ENCODE results near the gene F3. TPM values are rescaled to one million over a fixed set of nuclear protein-coding genes. Genes with fewer than 3 reads are reported as not detected.

F3 gene
- total and polyA plus RNA-seq, 2 of the 13 experiments (the other 11 are each of a cell fraction or from before 2014, with no cell fraction given) = 5.8 to 9.0 TPM

DNA sequence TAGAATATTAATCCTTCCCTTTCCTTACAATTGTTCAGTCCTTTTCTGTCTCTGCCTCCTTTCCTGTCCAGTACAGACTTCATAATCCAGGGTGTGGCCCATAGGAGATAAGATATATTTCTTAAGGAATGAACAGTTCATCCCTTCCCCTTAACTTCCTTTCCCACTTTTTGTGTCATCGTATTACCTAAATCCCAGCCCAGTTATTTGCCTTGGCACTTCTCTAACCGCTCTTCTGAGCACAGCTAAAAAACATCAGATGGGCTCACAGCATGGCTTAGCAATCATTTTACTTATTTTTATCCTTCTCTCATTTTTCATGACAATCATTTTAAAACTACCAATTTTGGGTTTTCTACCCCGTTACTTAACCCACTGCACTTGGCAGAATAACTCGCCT is 39.6 kb downstream of the F3 start:
- in situ Hi-C loops (cut with HindIII; ENCODE audit: extremely low pct_ligation_motif_present, low pct_unique_long_range_greater_than_20kb) = no loop called here
- CTCF ChIA-PET (ENCODE audit: low intra/inter-chr PET ratio, low total read pairs) = no interaction called here

More for the DNA sequence above, 39.6 kb downstream of the F3 start:
- peaks cover 7 to 66% of the 10 kb centered on the region in 2 experiments for H3K36me3 ChIP-seq (replicated peaks in 1 of 2; ENCODE audit: control insufficient read depth in 1 of 2, insufficient read depth in 2 of 2, low read length in 2 of 2)
- BruUV-seq (replicated peaks) = no TSS peak
- DNase-seq (ENCODE audit: low spot score) (no peak), FAIRE-seq (no peak), ATAC-seq (no peak)
- no peaks in the 10 kb centered on the region for H3K9me3 ChIP-seq (ENCODE audit: low read length)
- intact Hi-C loops (cut with micrococcal nuclease; ENCODE audit: unreplicated experiment) = no loop called here
- TF ChIP-seq GZF1 (CRISPR knock-in tag; IDR thresholded peaks at IDR 0.05) (no peak), RBFOX2 (IDR thresholded peaks at IDR 0.05; ENCODE audit: low read depth, low read length) (no peak), NFIB (CRISPR knock-in tag; IDR thresholded peaks at IDR 0.05; ENCODE audit: borderline replicate concordance) (no peak), POGZ (CRISPR knock-in tag; IDR thresholded peaks at IDR 0.05) (no peak), U2AF2 (IDR thresholded peaks at IDR 0.05; ENCODE audit: low read depth, low read length) (no peak), ZFP37 (CRISPR knock-in tag; IDR thresholded peaks at IDR 0.05; ENCODE audit: borderline replicate concordance) (no peak), SETDB1 (CRISPR knock-in tag; IDR thresholded peaks at IDR 0.05; ENCODE audit: borderline replicate concordance) (no peak), HOXD1 (CRISPR knock-in tag; IDR thresholded peaks at IDR 0.05) (no peak), ZC3H13 (CRISPR knock-in tag; IDR thresholded peaks at IDR 0.05) (no peak), SP2 (CRISPR knock-in tag; IDR thresholded peaks at IDR 0.05) (no peak)
- TF ChIP-seq, protein P1, sequence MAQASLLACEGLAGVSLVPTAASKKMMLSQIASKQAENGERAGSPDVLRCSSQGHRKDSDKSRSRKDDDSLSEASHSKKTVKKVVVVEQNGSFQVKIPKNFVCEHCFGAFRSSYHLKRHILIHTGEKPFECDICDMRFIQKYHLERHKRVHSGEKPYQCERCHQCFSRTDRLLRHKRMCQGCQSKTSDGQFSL (CRISPR knock-in tag; IDR thresholded peaks at IDR 0.05) = no peak
- TF ChIP-seq, protein P2, sequence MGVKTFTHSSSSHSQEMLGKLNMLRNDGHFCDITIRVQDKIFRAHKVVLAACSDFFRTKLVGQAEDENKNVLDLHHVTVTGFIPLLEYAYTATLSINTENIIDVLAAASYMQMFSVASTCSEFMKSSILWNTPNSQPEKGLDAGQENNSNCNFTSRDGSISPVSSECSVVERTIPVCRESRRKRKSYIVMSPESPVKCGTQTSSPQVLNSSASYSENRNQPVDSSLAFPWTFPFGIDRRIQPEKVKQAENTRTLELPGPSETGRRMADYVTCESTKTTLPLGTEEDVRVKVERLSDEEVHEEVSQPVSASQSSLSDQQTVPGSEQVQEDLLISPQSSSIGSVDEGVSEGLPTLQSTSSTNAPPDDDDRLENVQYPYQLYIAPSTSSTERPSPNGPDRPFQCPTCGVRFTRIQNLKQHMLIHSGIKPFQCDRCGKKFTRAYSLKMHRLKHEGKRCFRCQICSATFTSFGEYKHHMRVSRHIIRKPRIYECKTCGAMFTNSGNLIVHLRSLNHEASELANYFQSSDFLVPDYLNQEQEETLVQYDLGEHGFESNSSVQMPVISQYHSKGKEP (CRISPR knock-in tag; IDR thresholded peaks at IDR 0.05) = no peak
- TF ChIP-seq, protein P3, sequence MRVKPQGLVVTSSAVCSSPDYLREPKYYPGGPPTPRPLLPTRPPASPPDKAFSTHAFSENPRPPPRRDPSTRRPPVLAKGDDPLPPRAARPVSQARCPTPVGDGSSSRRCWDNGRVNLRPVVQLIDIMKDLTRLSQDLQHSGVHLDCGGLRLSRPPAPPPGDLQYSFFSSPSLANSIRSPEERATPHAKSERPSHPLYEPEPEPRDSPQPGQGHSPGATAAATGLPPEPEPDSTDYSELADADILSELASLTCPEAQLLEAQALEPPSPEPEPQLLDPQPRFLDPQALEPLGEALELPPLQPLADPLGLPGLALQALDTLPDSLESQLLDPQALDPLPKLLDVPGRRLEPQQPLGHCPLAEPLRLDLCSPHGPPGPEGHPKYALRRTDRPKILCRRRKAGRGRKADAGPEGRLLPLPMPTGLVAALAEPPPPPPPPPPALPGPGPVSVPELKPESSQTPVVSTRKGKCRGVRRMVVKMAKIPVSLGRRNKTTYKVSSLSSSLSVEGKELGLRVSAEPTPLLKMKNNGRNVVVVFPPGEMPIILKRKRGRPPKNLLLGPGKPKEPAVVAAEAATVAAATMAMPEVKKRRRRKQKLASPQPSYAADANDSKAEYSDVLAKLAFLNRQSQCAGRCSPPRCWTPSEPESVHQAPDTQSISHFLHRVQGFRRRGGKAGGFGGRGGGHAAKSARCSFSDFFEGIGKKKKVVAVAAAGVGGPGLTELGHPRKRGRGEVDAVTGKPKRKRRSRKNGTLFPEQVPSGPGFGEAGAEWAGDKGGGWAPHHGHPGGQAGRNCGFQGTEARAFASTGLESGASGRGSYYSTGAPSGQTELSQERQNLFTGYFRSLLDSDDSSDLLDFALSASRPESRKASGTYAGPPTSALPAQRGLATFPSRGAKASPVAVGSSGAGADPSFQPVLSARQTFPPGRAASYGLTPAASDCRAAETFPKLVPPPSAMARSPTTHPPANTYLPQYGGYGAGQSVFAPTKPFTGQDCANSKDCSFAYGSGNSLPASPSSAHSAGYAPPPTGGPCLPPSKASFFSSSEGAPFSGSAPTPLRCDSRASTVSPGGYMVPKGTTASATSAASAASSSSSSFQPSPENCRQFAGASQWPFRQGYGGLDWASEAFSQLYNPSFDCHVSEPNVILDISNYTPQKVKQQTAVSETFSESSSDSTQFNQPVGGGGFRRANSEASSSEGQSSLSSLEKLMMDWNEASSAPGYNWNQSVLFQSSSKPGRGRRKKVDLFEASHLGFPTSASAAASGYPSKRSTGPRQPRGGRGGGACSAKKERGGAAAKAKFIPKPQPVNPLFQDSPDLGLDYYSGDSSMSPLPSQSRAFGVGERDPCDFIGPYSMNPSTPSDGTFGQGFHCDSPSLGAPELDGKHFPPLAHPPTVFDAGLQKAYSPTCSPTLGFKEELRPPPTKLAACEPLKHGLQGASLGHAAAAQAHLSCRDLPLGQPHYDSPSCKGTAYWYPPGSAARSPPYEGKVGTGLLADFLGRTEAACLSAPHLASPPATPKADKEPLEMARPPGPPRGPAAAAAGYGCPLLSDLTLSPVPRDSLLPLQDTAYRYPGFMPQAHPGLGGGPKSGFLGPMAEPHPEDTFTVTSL (CRISPR knock-in tag; IDR thresholded peaks at IDR 0.05; ENCODE audit: borderline replicate concordance) = no peak
- H2AFZ ChIP-seq (ENCODE audit: low read length) = no peak overlapping the region
- H4K20me1 ChIP-seq (ENCODE audit: insufficient read depth, low read length) = no peaks in the 10 kb centered on the region
- no peaks in the 10 kb centered on the region for H3K4me1 ChIP-seq (ENCODE audit: insufficient read depth, low read length)
- POLR2A ChIA-PET = no interaction called here
- H3K27me3 ChIP-seq (ENCODE audit: control insufficient read depth in 1 of 2, insufficient read depth in 2 of 2, low read length in 2 of 2) = no peaks in the 10 kb centered on the region; a peak in 1 of 5 replicates
- no peak overlapping the region for H3K27ac ChIP-seq (ENCODE audit: extremely low read length, insufficient read depth, low read length)
- H3K79me2 ChIP-seq (ENCODE audit: insufficient read depth, low read length) = no peaks in the 10 kb centered on the region
- H3K4me2 ChIP-seq (ENCODE audit: low read depth, low read length) = no peak overlapping the region
- WGBS (ENCODE audit: low lambda C conversion rate) = 95% methylated on average over 4 of the region's 4 CpGs
- H3K4me3 ChIP-seq (replicated peaks in 1 of 3; ENCODE audit: insufficient read depth in 1 of 3, low read depth in 2 of 3, low read length in 3 of 3) = no peak overlapping the region
- no peak overlapping the region for H3K9ac ChIP-seq (ENCODE audit: insufficient read depth, low read depth, low read length)
